Measurements from ENCODE around the gene DLGAP1. TPM values are rescaled to one million over a fixed set of nuclear protein-coding genes. Genes with fewer than 3 reads are reported as not detected.

DLGAP1 gene
- total and polyA plus RNA-seq, 2 of the 4 experiments (the other 2 are of a cell fraction), result under 0.01 to 0.09 TPM

DNA sequence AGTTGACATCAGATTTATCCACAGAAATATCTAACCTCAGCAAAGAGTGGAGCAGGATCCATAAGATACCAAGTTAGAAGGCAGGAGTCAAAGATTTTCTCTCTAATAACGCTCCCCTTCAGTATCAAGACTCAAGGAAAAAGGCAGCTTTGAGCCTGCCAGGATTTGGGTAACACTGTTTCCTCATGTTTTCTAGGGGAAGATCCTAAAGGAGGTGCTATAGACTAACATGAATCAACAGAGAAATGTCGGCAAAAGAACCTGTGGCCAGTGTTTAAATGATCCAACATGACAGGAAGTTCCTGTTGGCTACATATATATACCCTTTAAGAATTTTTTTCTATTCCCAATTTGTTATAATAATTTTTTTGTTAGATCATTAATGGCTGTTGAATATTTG, 602.8 kb downstream of the DLGAP1 start:
- BruUV-seq (replicated peaks), result no TSS peak
- intact Hi-C loops (cut with micrococcal nuclease) (loop anchor here (5.0 kb wide), 1 partner anchor 35 kb away; no protein-coding TSS in a partner anchor), dilution Hi-C loops (cut with HindIII; ENCODE audit: low sequenced_read_pairs, unreplicated experiment) (no loop called here), in situ Hi-C loops (cut with MboI; ENCODE audit: low sequenced_read_pairs) (no loop called here)
- Histone ChIP-seq H3K23ac (ENCODE audit: low read depth, low read length) (no peak overlapping the region), H3K27ac (ENCODE audit: insufficient read depth, low read length) (no peak overlapping the region), H3K56ac (ENCODE audit: extremely low read depth, insufficient read depth, low read length) (no peak overlapping the region), H3K4ac (ENCODE audit: low read depth, low read length) (no peak overlapping the region), H4K5ac (ENCODE audit: low read depth, low read length) (no peak overlapping the region), H2BK120ac (ENCODE audit: low read depth, low read length) (no peak overlapping the region), H4K20me1 (ENCODE audit: insufficient read depth, low read length) (no peaks in the 10 kb centered on the region), H2AFZ (replicated peaks; ENCODE audit: low read length, poor library complexity) (no peak overlapping the region), H2BK20ac (ENCODE audit: low read depth, low read length) (no peak overlapping the region), H3K4me1 (ENCODE audit: control insufficient read depth, insufficient read depth, low read length) (peaks cover 2% of the 10 kb centered on the region; the same call in 1 of the 2 replicates), H4K8ac (ENCODE audit: low read depth in 2 of 2, low read length in 2 of 2) (no peak overlapping the region), H2AK9ac (replicated peaks; ENCODE audit: low read depth, low read length, poor library complexity) (no peak overlapping the region), H2BK15ac (ENCODE audit: low read depth, low read length) (no peak overlapping the region), H3K9me1 (ENCODE audit: insufficient read depth, low read length) (no peaks in the 10 kb centered on the region), H2AK5ac (ENCODE audit: low read depth, low read length) (no peak overlapping the region), H3K4me2 (ENCODE audit: low read depth, low read length) (no peak overlapping the region), H3K9me3 (ENCODE audit: control insufficient read depth, insufficient read depth, low read length) (no peaks in the 10 kb centered on the region), H2BK5ac (ENCODE audit: low read depth, low read length, poor library complexity, severe bottlenecking) (no peak overlapping the region), H3K14ac (replicated peaks; ENCODE audit: low read depth, low read length) (no peak overlapping the region), H3K9ac (ENCODE audit: low read depth, low read length) (no peak overlapping the region), H3K79me1 (ENCODE audit: low read depth in 1 of 2, low read length in 2 of 2) (no peaks in the 10 kb centered on the region), H4K91ac (ENCODE audit: insufficient read depth, low read depth, low read length) (no peak overlapping the region), H3K27me3 (ENCODE audit: control insufficient read depth, insufficient read depth, low read length) (no peaks in the 10 kb centered on the region; the same call in 1 of the 2 replicates), H3K4me3 (ENCODE audit: insufficient read depth, low read depth, low read length) (no peak overlapping the region), H3K36me3 (ENCODE audit: control insufficient read depth, insufficient read depth, low read length) (no peaks in the 10 kb centered on the region), H3K18ac (ENCODE audit: low read depth, low read length) (no peak overlapping the region)
- no peak for DNase-seq
- ATAC-seq (ENCODE audit: low read depth), result no peak
- ChIA-PET CTCF (no interaction called here), POLR2A (ENCODE audit: unreplicated experiment) (no interaction called here)
- WGBS, 2 experiments (ENCODE audit: extremely low coverage in 2 of 2, insufficient read length in 1 of 2), result no CpG with 5 or more reads among the region's 2 CpGs
- TF ChIP-seq CHD1 (IDR thresholded peaks at IDR 0.05; ENCODE audit: low read depth, low read length), result no peak
- TF ChIP-seq MXI1 (IDR thresholded peaks at IDR 0.05; ENCODE audit: borderline replicate concordance, low read depth, low read length), result no peak
- TF ChIP-seq POLR2A (IDR thresholded peaks at IDR 0.05; ENCODE audit: low read depth, low read length), result no peak
- TF ChIP-seq RCOR1 (IDR thresholded peaks at IDR 0.05; ENCODE audit: insufficient replicate concordance, low read length), result no peak
- TF ChIP-seq CEBPB (IDR thresholded peaks at IDR 0.05; ENCODE audit: low read depth, low read length), result no peak
- TF ChIP-seq MAFK (IDR thresholded peaks at IDR 0.05; ENCODE audit: low read depth, low read length), result no peak
- no peak for TF ChIP-seq MAZ (IDR thresholded peaks at IDR 0.05; ENCODE audit: borderline replicate concordance, low read depth, low read length)
- TF ChIP-seq, protein P1, sequence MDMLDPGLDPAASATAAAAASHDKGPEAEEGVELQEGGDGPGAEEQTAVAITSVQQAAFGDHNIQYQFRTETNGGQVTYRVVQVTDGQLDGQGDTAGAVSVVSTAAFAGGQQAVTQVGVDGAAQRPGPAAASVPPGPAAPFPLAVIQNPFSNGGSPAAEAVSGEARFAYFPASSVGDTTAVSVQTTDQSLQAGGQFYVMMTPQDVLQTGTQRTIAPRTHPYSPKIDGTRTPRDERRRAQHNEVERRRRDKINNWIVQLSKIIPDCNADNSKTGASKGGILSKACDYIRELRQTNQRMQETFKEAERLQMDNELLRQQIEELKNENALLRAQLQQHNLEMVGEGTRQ (IDR thresholded peaks at IDR 0.05; ENCODE audit: low read depth, low read length), result no peak
- no peak for TF ChIP-seq FOS (IDR thresholded peaks at IDR 0.05; ENCODE audit: low read depth, low read length)
- TF ChIP-seq SMC3 (IDR thresholded peaks at IDR 0.05; ENCODE audit: low read depth, low read length), result no peak
- no peak for TF ChIP-seq BHLHE40 (IDR thresholded peaks at IDR 0.05; ENCODE audit: low read depth, low read length)
- TF ChIP-seq, protein P2, sequence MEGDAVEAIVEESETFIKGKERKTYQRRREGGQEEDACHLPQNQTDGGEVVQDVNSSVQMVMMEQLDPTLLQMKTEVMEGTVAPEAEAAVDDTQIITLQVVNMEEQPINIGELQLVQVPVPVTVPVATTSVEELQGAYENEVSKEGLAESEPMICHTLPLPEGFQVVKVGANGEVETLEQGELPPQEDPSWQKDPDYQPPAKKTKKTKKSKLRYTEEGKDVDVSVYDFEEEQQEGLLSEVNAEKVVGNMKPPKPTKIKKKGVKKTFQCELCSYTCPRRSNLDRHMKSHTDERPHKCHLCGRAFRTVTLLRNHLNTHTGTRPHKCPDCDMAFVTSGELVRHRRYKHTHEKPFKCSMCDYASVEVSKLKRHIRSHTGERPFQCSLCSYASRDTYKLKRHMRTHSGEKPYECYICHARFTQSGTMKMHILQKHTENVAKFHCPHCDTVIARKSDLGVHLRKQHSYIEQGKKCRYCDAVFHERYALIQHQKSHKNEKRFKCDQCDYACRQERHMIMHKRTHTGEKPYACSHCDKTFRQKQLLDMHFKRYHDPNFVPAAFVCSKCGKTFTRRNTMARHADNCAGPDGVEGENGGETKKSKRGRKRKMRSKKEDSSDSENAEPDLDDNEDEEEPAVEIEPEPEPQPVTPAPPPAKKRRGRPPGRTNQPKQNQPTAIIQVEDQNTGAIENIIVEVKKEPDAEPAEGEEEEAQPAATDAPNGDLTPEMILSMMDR (conservative IDR thresholded peaks at IDR 0.05; ENCODE audit: low read depth, low read length), result no peak
- TF ChIP-seq, protein P3, sequence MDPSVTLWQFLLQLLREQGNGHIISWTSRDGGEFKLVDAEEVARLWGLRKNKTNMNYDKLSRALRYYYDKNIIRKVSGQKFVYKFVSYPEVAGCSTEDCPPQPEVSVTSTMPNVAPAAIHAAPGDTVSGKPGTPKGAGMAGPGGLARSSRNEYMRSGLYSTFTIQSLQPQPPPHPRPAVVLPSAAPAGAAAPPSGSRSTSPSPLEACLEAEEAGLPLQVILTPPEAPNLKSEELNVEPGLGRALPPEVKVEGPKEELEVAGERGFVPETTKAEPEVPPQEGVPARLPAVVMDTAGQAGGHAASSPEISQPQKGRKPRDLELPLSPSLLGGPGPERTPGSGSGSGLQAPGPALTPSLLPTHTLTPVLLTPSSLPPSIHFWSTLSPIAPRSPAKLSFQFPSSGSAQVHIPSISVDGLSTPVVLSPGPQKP (IDR thresholded peaks at IDR 0.05; ENCODE audit: borderline replicate concordance, low read depth, low read length), result no peak
- TF ChIP-seq NFE2L2 (IDR thresholded peaks at IDR 0.05; ENCODE audit: low read depth, low read length), result no peak
- no peak for TF ChIP-seq RFX5 (IDR thresholded peaks at IDR 0.05; ENCODE audit: low read depth, low read length)
- TF ChIP-seq RAD21 (IDR thresholded peaks at IDR 0.05; ENCODE audit: low read length), result no peak
